ENCODE data around the gene SUCLG2.

SUCLG2 gene

DNA sequence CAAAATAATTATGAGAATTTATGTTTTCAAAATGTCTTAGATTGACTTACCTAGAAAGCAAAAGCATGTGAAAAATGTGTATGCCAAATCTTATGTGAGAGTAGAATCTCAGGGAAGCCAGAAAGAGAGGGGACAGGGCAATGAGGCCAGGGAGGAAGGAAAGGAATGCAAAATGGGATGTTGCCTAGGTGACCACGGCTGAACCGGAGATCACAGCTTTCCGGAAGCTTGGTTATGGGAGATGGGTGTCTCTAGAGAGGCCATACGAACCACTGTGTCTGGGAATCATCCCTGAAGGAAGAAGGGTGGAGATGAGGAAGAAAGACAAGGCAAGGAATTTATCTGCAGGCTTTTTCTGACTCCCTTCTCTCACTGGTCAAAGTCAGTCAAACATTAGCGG is 76.0 kb downstream of the SUCLG2 start:
- H3K4me3 ChIP-seq (ENCODE audit: insufficient read depth, low read depth, low read length, poor library complexity, severe bottlenecking): no peak overlapping the region
- no peaks in the 10 kb centered on the region for H3K27me3 ChIP-seq (replicated peaks; ENCODE audit: control insufficient read depth, insufficient read depth, low read length, poor library complexity, severe bottlenecking)
- DNase-seq: no peak
- no peaks in the 10 kb centered on the region for H3K9me3 ChIP-seq (ENCODE audit: control insufficient read depth, low read length)
- no peaks in the 10 kb centered on the region for H3K36me3 ChIP-seq (ENCODE audit: control insufficient read depth, insufficient read depth, low read length)
- no peak overlapping the region for H3K27ac ChIP-seq (ENCODE audit: insufficient read depth, low read length, poor library complexity, severe bottlenecking)
- H3K4me1 ChIP-seq (ENCODE audit: control insufficient read depth, insufficient read depth, low read length, poor library complexity, severe bottlenecking): no peaks in the 10 kb centered on the region

DNA sequence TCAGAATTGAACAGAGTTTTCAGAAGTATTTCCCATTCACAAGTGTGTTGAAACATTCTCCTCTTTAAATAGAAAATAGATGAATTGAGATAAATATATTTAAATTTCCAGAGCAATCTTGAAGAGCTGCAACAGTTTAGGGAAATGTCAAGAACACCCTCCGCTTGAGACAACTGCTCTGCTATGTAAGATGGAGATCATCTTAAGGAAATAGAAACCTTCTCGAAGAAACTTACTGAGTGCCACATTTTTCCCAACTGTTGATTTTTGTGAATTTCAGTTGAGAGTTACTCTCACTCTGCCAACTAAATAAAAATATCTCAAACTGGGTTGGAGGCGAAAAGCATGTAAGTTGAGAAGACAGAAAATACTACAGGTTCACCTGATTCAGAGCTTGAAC is 78.0 kb downstream of the SUCLG2 start:
- peaks cover 3% of the 10 kb centered on the region for H3K36me3 ChIP-seq (ENCODE audit: control insufficient read depth, insufficient read depth, low read length)
- H3K27me3 ChIP-seq (replicated peaks; ENCODE audit: control insufficient read depth, insufficient read depth, low read length, poor library complexity, severe bottlenecking): no peaks in the 10 kb centered on the region
- H3K4me1 ChIP-seq (ENCODE audit: control insufficient read depth, insufficient read depth, low read length, poor library complexity, severe bottlenecking): no peaks in the 10 kb centered on the region
- H3K4me3 ChIP-seq (ENCODE audit: insufficient read depth, low read depth, low read length, poor library complexity, severe bottlenecking): no peak overlapping the region
- no peak overlapping the region for H3K27ac ChIP-seq (ENCODE audit: insufficient read depth, low read length, poor library complexity, severe bottlenecking)
- DNase-seq: no peak
- H3K9me3 ChIP-seq (ENCODE audit: control insufficient read depth, low read length): no peaks in the 10 kb centered on the region

DNA sequence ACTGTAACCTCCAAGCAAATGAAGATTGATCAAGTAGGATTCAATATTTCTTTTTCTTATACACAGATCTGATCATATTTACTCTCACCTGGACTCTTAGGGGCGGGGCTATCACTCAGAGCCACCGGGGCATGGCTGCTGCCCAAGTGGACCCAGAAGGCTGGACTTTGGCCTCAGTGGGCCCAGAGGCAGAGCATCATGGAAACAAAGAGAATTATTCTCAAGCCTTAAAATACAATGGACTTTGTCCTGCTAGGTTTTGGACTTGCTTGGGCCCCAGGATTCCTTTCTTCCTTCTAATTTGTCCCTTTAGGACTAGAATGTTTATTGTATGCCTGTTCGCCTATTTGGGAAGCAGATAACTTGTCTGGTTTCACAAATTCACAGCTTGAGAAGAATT is 85.1 kb downstream of the SUCLG2 start:
- Histone ChIP-seq H3K4me1 (ENCODE audit: control insufficient read depth, insufficient read depth, low read length, poor library complexity, severe bottlenecking) (no peaks in the 10 kb centered on the region), H3K27me3 (replicated peaks; ENCODE audit: control insufficient read depth, insufficient read depth, low read length, poor library complexity, severe bottlenecking) (no peaks in the 10 kb centered on the region), H3K4me3 (ENCODE audit: insufficient read depth, low read depth, low read length, poor library complexity, severe bottlenecking) (no peak overlapping the region), H3K27ac (ENCODE audit: insufficient read depth, low read length, poor library complexity, severe bottlenecking) (no peak overlapping the region), H3K9me3 (ENCODE audit: control insufficient read depth, low read length) (no peaks in the 10 kb centered on the region), H3K36me3 (ENCODE audit: control insufficient read depth, insufficient read depth, low read length) (peaks cover 7% of the 10 kb centered on the region)
- no peak for DNase-seq

DNA sequence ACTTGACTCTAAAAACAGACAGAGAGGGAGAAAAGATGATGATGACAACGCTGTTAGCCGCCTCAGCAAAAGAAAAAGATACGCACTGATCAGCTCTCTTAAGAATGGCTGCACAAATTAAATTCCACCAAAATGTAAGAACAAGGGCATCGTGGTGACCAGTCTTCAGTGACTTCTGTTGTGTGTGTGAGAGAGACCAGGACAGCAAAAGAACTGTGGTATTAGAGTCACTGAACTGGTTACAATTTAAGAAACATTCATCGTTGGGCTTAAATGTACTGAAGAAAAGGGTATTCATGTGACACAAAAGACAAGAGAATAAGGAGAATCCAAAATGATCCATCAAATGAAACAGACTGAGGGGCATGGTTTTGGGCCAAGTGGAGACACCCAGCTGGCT is 86.5 kb downstream of the SUCLG2 start:
- DNase-seq: no peak
- H3K27me3 ChIP-seq (replicated peaks; ENCODE audit: control insufficient read depth, insufficient read depth, low read length, poor library complexity, severe bottlenecking): no peaks in the 10 kb centered on the region
- H3K27ac ChIP-seq (ENCODE audit: insufficient read depth, low read length, poor library complexity, severe bottlenecking): no peak overlapping the region

DNA sequence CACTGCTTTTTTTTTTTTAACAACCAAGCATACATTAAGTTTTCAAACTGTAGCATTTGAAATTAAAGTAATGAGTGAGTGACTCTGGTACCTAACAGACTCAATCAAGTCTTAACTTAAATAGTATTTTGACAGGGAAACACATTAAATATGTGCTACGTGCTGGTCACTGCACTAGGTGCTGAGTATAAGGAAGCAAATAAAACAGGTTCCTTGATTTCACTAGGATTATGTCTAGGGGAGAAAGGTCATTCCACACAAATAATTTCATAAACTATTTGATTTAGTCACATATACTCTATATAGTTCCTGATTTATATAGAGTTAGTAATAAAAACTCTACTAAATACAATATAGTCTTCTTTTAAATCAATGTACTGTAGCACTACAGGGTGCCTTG is 89.4 kb downstream of the SUCLG2 start:
- H3K9me3 ChIP-seq (ENCODE audit: control insufficient read depth, low read length): no peaks in the 10 kb centered on the region
- no peaks in the 10 kb centered on the region for H3K4me1 ChIP-seq (ENCODE audit: control insufficient read depth, insufficient read depth, low read length, poor library complexity, severe bottlenecking)
- no peaks in the 10 kb centered on the region for H3K27me3 ChIP-seq (replicated peaks; ENCODE audit: control insufficient read depth, insufficient read depth, low read length, poor library complexity, severe bottlenecking)
- peaks cover 5% of the 10 kb centered on the region for H3K36me3 ChIP-seq (ENCODE audit: control insufficient read depth, insufficient read depth, low read length)
- no peak overlapping the region for H3K4me3 ChIP-seq (ENCODE audit: insufficient read depth, low read depth, low read length, poor library complexity, severe bottlenecking)
- no peak overlapping the region for H3K27ac ChIP-seq (ENCODE audit: insufficient read depth, low read length, poor library complexity, severe bottlenecking)
- no peak for DNase-seq

More for the DNA sequence above, 86.5 kb downstream of the SUCLG2 start:
- no peaks in the 10 kb centered on the region for H3K4me1 ChIP-seq (ENCODE audit: control insufficient read depth, insufficient read depth, low read length, poor library complexity, severe bottlenecking)
- H3K36me3 ChIP-seq (ENCODE audit: control insufficient read depth, insufficient read depth, low read length): peaks cover 12% of the 10 kb centered on the region
- no peak overlapping the region for H3K4me3 ChIP-seq (ENCODE audit: insufficient read depth, low read depth, low read length, poor library complexity, severe bottlenecking)
- no peaks in the 10 kb centered on the region for H3K9me3 ChIP-seq (ENCODE audit: control insufficient read depth, low read length)

DNA sequence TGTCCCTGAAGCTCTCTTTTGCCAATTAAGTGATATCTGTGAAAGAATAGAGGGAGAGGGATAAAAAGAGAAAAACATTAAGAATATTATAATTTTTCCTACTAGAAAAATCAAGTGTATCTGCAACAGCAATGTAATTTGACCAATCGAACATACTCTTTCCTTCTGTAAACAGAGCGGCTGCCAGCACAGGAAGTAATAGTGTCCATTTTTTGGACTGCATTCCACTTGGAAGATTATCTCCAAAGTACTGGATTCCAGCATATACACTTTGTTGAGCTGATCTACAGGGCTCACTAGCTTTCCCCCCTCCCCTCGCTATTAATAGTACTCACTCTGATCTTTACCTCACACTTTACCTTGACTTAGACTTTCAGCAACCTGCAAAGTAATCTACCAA is 90.4 kb downstream of the SUCLG2 start:
- Histone ChIP-seq H3K36me3 (ENCODE audit: control insufficient read depth, insufficient read depth, low read length) (peaks cover 5% of the 10 kb centered on the region), H3K4me1 (ENCODE audit: control insufficient read depth, insufficient read depth, low read length, poor library complexity, severe bottlenecking) (no peaks in the 10 kb centered on the region)
- no peak for DNase-seq

DNA sequence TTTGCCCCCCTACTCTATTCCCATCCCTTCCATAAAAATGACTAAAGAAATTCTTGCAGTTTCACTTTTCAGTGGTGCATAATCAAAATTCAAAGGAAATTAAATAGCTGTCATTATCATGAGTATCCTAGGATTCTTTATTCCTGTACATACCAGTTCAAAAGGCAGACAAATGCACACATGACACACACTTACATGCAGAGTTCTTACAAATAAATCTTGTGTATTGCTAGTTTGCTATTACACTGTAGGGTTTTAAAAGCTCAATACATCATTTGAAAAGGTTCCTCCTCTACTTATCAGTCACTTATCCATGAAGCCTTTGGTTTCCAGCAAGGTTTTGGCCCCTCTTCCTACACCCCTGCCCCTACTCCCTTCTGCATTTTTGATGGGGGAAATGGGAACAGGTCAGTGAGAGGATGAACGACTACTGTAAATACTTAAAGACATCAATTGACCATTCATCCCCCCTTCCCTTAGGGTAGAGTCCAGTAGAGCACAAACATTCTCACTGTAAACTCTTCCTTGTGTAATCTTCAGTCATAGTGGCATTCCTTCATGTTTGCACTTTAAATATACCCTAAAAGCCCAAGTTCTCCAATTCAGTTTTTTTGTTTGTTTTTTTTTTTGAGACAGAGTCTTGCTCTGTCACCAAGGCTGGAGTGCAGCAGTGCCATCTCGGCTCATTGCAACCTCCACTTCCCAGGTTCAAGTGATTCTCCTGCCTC is 92.6 kb downstream of the SUCLG2 start:
- DNase-seq: no peak
- no peaks in the 10 kb centered on the region for H3K9me3 ChIP-seq (ENCODE audit: control insufficient read depth, low read length)
- no peak overlapping the region for H3K4me3 ChIP-seq (ENCODE audit: insufficient read depth, low read depth, low read length, poor library complexity, severe bottlenecking)
- no peak overlapping the region for H3K27ac ChIP-seq (ENCODE audit: insufficient read depth, low read length, poor library complexity, severe bottlenecking)
- no peaks in the 10 kb centered on the region for H3K4me1 ChIP-seq (ENCODE audit: control insufficient read depth, insufficient read depth, low read length, poor library complexity, severe bottlenecking)
- H3K27me3 ChIP-seq (replicated peaks; ENCODE audit: control insufficient read depth, insufficient read depth, low read length, poor library complexity, severe bottlenecking): no peaks in the 10 kb centered on the region
- peaks cover 11% of the 10 kb centered on the region for H3K36me3 ChIP-seq (ENCODE audit: control insufficient read depth, insufficient read depth, low read length)

More for the DNA sequence above, 90.4 kb downstream of the SUCLG2 start:
- no peak overlapping the region for H3K27ac ChIP-seq (ENCODE audit: insufficient read depth, low read length, poor library complexity, severe bottlenecking)
- H3K27me3 ChIP-seq (replicated peaks; ENCODE audit: control insufficient read depth, insufficient read depth, low read length, poor library complexity, severe bottlenecking): no peaks in the 10 kb centered on the region
- no peak overlapping the region for H3K4me3 ChIP-seq (ENCODE audit: insufficient read depth, low read depth, low read length, poor library complexity, severe bottlenecking)
- no peaks in the 10 kb centered on the region for H3K9me3 ChIP-seq (ENCODE audit: control insufficient read depth, low read length)

DNA sequence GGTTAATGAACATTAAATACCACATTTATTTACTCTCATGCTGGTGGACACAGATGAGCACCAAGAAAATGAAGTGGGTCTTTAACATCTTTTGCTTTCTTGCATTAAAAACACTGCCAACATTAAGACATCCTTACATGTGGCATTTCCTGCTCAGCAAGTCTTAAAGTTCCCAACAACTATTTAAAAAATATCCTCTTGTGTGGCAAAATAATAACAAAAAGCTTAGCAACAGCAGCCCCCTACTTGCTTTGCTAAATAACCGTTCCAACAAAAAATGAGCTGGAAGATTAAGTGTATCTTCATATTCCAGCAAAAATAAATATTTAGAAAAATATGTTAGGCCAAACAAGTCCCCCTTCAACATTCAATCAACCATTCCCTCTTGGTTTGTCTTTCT is 93.1 kb downstream of the SUCLG2 start:
- H3K4me3 ChIP-seq (ENCODE audit: insufficient read depth, low read depth, low read length, poor library complexity, severe bottlenecking): no peak overlapping the region

DNA sequence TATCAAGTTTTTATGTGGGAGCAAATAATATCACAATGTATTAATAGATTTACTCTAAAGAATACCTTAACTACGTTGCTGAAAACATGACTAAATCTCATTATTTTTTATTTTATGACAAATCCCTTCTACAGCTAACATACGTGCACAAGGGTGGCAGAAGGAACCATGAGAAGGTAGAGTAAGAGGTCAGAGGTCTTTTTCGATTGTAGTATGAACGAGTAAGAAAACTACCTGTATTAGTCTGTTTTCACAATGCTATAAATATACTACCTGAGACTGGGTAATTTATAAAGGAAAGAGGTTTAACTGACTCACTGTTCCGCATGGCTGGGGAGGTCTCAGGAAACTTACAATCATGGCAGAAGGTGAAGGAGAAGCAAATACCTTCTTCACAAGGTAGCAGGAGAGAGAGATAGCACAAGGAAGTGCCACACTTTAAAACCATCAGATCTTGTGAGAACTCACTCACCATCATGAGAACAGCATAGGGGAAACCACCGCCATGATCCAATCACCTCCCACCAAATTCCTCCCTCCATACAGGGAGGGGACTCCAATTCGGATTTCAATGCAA is 95.3 kb downstream of the SUCLG2 start:
- Histone ChIP-seq H3K4me1 (ENCODE audit: control insufficient read depth, insufficient read depth, low read length, poor library complexity, severe bottlenecking) (no peaks in the 10 kb centered on the region), H3K27me3 (replicated peaks; ENCODE audit: control insufficient read depth, insufficient read depth, low read length, poor library complexity, severe bottlenecking) (no peaks in the 10 kb centered on the region), H3K9me3 (ENCODE audit: control insufficient read depth, low read length) (no peaks in the 10 kb centered on the region), H3K27ac (ENCODE audit: insufficient read depth, low read length, poor library complexity, severe bottlenecking) (no peak overlapping the region), H3K36me3 (ENCODE audit: control insufficient read depth, insufficient read depth, low read length) (peaks cover 17% of the 10 kb centered on the region), H3K4me3 (ENCODE audit: insufficient read depth, low read depth, low read length, poor library complexity, severe bottlenecking) (no peak overlapping the region)
- DNase-seq: no peak

More for the DNA sequence above, 93.1 kb downstream of the SUCLG2 start:
- H3K27ac ChIP-seq (ENCODE audit: insufficient read depth, low read length, poor library complexity, severe bottlenecking): no peak overlapping the region
- H3K4me1 ChIP-seq (ENCODE audit: control insufficient read depth, insufficient read depth, low read length, poor library complexity, severe bottlenecking): no peaks in the 10 kb centered on the region
- no peaks in the 10 kb centered on the region for H3K27me3 ChIP-seq (replicated peaks; ENCODE audit: control insufficient read depth, insufficient read depth, low read length, poor library complexity, severe bottlenecking)
- H3K36me3 ChIP-seq (ENCODE audit: control insufficient read depth, insufficient read depth, low read length): peaks cover 11% of the 10 kb centered on the region
- H3K9me3 ChIP-seq (ENCODE audit: control insufficient read depth, low read length): no peaks in the 10 kb centered on the region
- no peak for DNase-seq

DNA sequence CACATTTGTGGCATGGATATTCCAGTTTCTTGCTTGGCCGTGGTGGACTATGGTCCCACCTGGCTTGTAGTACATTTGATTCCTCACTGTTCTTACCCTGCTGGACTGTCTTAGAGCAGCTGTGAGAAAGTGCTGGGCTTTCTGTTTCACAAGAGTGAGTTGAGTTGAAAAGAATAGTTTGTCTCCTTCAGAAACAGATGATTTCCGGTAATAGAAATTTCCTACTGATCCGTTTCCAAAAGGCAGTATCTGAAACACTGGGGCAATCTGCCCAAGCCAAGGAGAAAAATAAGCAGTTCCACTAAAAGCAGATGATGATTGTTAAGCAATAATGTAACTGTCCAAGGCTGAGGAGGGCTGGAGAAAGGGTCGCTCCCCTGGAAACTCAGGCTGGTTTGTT is 96.0 kb downstream of the SUCLG2 start:
- Histone ChIP-seq H3K4me3 (ENCODE audit: insufficient read depth, low read depth, low read length, poor library complexity, severe bottlenecking) (no peak overlapping the region), H3K9me3 (ENCODE audit: control insufficient read depth, low read length) (no peaks in the 10 kb centered on the region), H3K27me3 (replicated peaks; ENCODE audit: control insufficient read depth, insufficient read depth, low read length, poor library complexity, severe bottlenecking) (no peaks in the 10 kb centered on the region), H3K4me1 (ENCODE audit: control insufficient read depth, insufficient read depth, low read length, poor library complexity, severe bottlenecking) (no peaks in the 10 kb centered on the region), H3K27ac (ENCODE audit: insufficient read depth, low read length, poor library complexity, severe bottlenecking) (no peak overlapping the region), H3K36me3 (ENCODE audit: control insufficient read depth, insufficient read depth, low read length) (peaks cover 15% of the 10 kb centered on the region)
- no peak for DNase-seq
